Measurements from ENCODE around the gene PLXNA2.

PLXNA2 gene

GRCh38 chr1:208112401-208112800, 131.8 kb downstream of the PLXNA2 start:
- no peak for DNase-seq

- DNase-seq: no peak
Observed at GRCh38 chr1:208111646-208112190, 132.5 kb downstream of the PLXNA2 start.

- no peak for DNase-seq
Observed at GRCh38 chr1:208110296-208110695, 133.9 kb downstream of the PLXNA2 start.

- DNase-seq: no peak
Observed at GRCh38 chr1:208108646-208109330, 135.4 kb downstream of the PLXNA2 start.

GRCh38 chr1:208108213-208108608, 136.0 kb downstream of the PLXNA2 start:
- DNase-seq: no peak

- DNase-seq: no peak
Observed at GRCh38 chr1:208107425-208108212, 136.6 kb downstream of the PLXNA2 start.

- DNase-seq: no peak
Observed at GRCh38 chr1:208106218-208106617, 138.0 kb downstream of the PLXNA2 start.

GRCh38 chr1:208105756-208106155, 138.4 kb downstream of the PLXNA2 start:
- no peak for DNase-seq

GRCh38 chr1:208103597-208104513, 140.3 kb downstream of the PLXNA2 start:
- no peak for DNase-seq

- DNase-seq: no peak
Observed at GRCh38 chr1:208101661-208102431, 142.3 kb downstream of the PLXNA2 start.

- DNase-seq: no peak
Observed at GRCh38 chr1:208100906-208101305, 143.3 kb downstream of the PLXNA2 start.

- DNase-seq: no peak
Observed at GRCh38 chr1:208100106-208100505, 144.1 kb downstream of the PLXNA2 start.

GRCh38 chr1:208098773-208099172, 145.4 kb downstream of the PLXNA2 start:
- no peak for DNase-seq

GRCh38 chr1:208093754-208094719, 150.1 kb downstream of the PLXNA2 start:
- DNase-seq: peak; percentile 47

GRCh38 chr1:208093046-208093445, 151.1 kb downstream of the PLXNA2 start:
- no peak for DNase-seq

- no peak for DNase-seq
Observed at GRCh38 chr1:208090388-208091301, 153.5 kb downstream of the PLXNA2 start.

GRCh38 chr1:208089761-208090370, 154.3 kb downstream of the PLXNA2 start:
- no peak for DNase-seq

- DNase-seq: no peak
Observed at GRCh38 chr1:208089149-208089548, 155.0 kb downstream of the PLXNA2 start.

GRCh38 chr1:208088319-208088718, 155.9 kb downstream of the PLXNA2 start:
- no peak for DNase-seq
